Urinary bladder (tissue), 4 donors: Measurements from ENCODE around the gene IGSF23. TPM values are rescaled to one million over a fixed set of nuclear protein-coding genes. Genes with fewer than 3 reads are reported as not detected.
A peak's percentile ranks its signal among the peaks of the same experiment; 100 is the strongest.

ENCODE experiments used
- DNase-seq: peaks from one replicate; pipeline ENCODE4 v3.0.0-alpha.2; 2015; ENCODE audit errors: extremely low spot score
- H3K27ac ChIP-seq: one replicate; pipeline ENCODE4 v1.5.1; 2013; ENCODE audit warnings: low read depth, mild to moderate bottlenecking, moderate library complexity
- H3K36me3 ChIP-seq: one replicate; pipeline ENCODE4 v1.6.1; 2013; ENCODE audit warnings: mild to moderate bottlenecking, moderate library complexity; ENCODE audit not compliant: insufficient read depth
- H3K4me1 ChIP-seq: one replicate; pipeline ENCODE4 v1.6.1; 2013; ENCODE audit warnings: mild to moderate bottlenecking, moderate library complexity; ENCODE audit not compliant: insufficient read depth
- H3K4me3 ChIP-seq: one replicate; pipeline ENCODE4 v1.5.1; 2013; ENCODE audit warnings: low read depth, low read length
- WGBS: extraction: QIAGEN DNeasy Blood & Tissue Kit; methylation state at CpG from one replicate; pipeline ENCODE4 v1.1.7; 2013; 5-methylcytosine and 5-hydroxymethylcytosine counted together
- polyA plus RNA-seq: library from polyadenylated mRNA; stranded (reverse); fragments of 200-250 nt; gene quantifications from one replicate; pipeline ENCODE4 v1.2.3, GENCODE V29; 2013
- total RNA-seq: library from RNA; depleted of rRNA; stranded (reverse); fragments of >200 nt; gene quantifications from one replicate; pipeline ENCODE4 v1.2.3, GENCODE V29; 2014
- donor health status: healthy with polysubstance abuse.
- donor health status: healthy.

Gene IGSF23
- total RNA-seq (not detected), polyA plus RNA-seq (not detected)

GRCh38 chr19:44613295-44614178 is at the start of gene IGSF23:
TSS of gene IGSF23 (plus strand) at chr19:44613563. CDS start at chr19:44613646, 83 bp downstream.
- WGBS, result 90% methylated on average over 25 of the region's 25 CpGs
- DNase-seq, result no peak
- H3K4me3 ChIP-seq, result no peak within 1 kb of the TSS
- no peak within 1 kb of the TSS for H3K27ac ChIP-seq
- no peaks in the 10 kb centered on the region for H3K4me1 ChIP-seq
- H3K36me3 ChIP-seq, result no peaks in the 10 kb centered on the region

- Histone ChIP-seq H3K4me3 (no peak overlapping the region), H3K4me1 (no peaks in the 10 kb centered on the region), H3K27ac (no peak overlapping the region), H3K36me3 (no peaks in the 10 kb centered on the region)
- WGBS, result 43% methylated on average over 5 of the region's 5 CpGs
- DNase-seq, result no peak
These were observed 46.4 kb upstream of the IGSF23 start for GRCh38 chr19:44566984-44567383.

- H3K36me3 ChIP-seq, result no peaks in the 10 kb centered on the region
- H3K4me1 ChIP-seq, result no peaks in the 10 kb centered on the region
- WGBS, result 57% methylated on average over 2 of the region's 2 CpGs
- DNase-seq, result no peak
- no peak overlapping the region for H3K4me3 ChIP-seq
- H3K27ac ChIP-seq, result no peak overlapping the region
These were observed 45.6 kb upstream of the IGSF23 start for GRCh38 chr19:44567745-44568144.

- H3K4me3 ChIP-seq, result no peak overlapping the region
- WGBS, result 45% methylated on average over 3 of the region's 3 CpGs
- H3K27ac ChIP-seq, result no peak overlapping the region
- DNase-seq, result no peak
- no peaks in the 10 kb centered on the region for H3K4me1 ChIP-seq
- H3K36me3 ChIP-seq, result no peaks in the 10 kb centered on the region
These were observed 42.8 kb upstream of the IGSF23 start for GRCh38 chr19:44570603-44570983.

GRCh38 chr19:44570984-44571684 is 42.2 kb upstream of the IGSF23 start:
- no peaks in the 10 kb centered on the region for H3K4me1 ChIP-seq
- H3K4me3 ChIP-seq, result no peak overlapping the region
- no peak overlapping the region for H3K27ac ChIP-seq
- 53% methylated on average over 13 of the region's 13 CpGs for WGBS
- H3K36me3 ChIP-seq, result no peaks in the 10 kb centered on the region
- peak; percentile 36 for DNase-seq

GRCh38 chr19:44571830-44572580 is 41.4 kb upstream of the IGSF23 start:
- Histone ChIP-seq H3K27ac (no peak overlapping the region), H3K36me3 (no peaks in the 10 kb centered on the region), H3K4me1 (no peaks in the 10 kb centered on the region), H3K4me3 (no peak overlapping the region)
- WGBS, result 76% methylated on average over 5 of the region's 5 CpGs
- DNase-seq, result no peak

GRCh38 chr19:44572581-44572900 is 40.8 kb upstream of the IGSF23 start:
- Histone ChIP-seq H3K27ac (no peak overlapping the region), H3K36me3 (no peaks in the 10 kb centered on the region), H3K4me3 (no peak overlapping the region), H3K4me1 (no peaks in the 10 kb centered on the region)
- 40% methylated on average over 4 of the region's 4 CpGs for WGBS
- DNase-seq, result no peak

GRCh38 chr19:44573183-44573582 is 40.2 kb upstream of the IGSF23 start:
- no peaks in the 10 kb centered on the region for H3K4me1 ChIP-seq
- 86% methylated on average over 4 of the region's 4 CpGs for WGBS
- H3K27ac ChIP-seq, result no peak overlapping the region
- H3K36me3 ChIP-seq, result no peaks in the 10 kb centered on the region
- DNase-seq, result no peak
- H3K4me3 ChIP-seq, result no peak overlapping the region

- no peak overlapping the region for H3K27ac ChIP-seq
- H3K4me3 ChIP-seq, result no peak overlapping the region
- peak; percentile 13 for DNase-seq
- WGBS, result 29% methylated on average over 4 of the region's 4 CpGs
- H3K36me3 ChIP-seq, result no peaks in the 10 kb centered on the region
- no peaks in the 10 kb centered on the region for H3K4me1 ChIP-seq
These were observed 39.7 kb upstream of the IGSF23 start for GRCh38 chr19:44573627-44574026.

GRCh38 chr19:44574186-44574950 is 39.0 kb upstream of the IGSF23 start:
- no peak overlapping the region for H3K4me3 ChIP-seq
- WGBS, result 78% methylated on average over 8 of the region's 8 CpGs
- H3K27ac ChIP-seq, result no peak overlapping the region
- DNase-seq, result no peak
- H3K36me3 ChIP-seq, result no peaks in the 10 kb centered on the region
- H3K4me1 ChIP-seq, result no peaks in the 10 kb centered on the region

- no peak for DNase-seq
- no peaks in the 10 kb centered on the region for H3K36me3 ChIP-seq
- no peaks in the 10 kb centered on the region for H3K4me1 ChIP-seq
- no peak overlapping the region for H3K27ac ChIP-seq
- WGBS, result 83% methylated on average over 11 of the region's 11 CpGs
- no peak overlapping the region for H3K4me3 ChIP-seq
These were observed 38.2 kb upstream of the IGSF23 start for GRCh38 chr19:44575116-44575700.

GRCh38 chr19:44576843-44577565 is 36.4 kb upstream of the IGSF23 start:
- no peak overlapping the region for H3K27ac ChIP-seq
- DNase-seq, result no peak
- H3K4me3 ChIP-seq, result no peak overlapping the region
- H3K36me3 ChIP-seq, result no peaks in the 10 kb centered on the region
- WGBS, result 71% methylated on average over 8 of the region's 8 CpGs
- no peaks in the 10 kb centered on the region for H3K4me1 ChIP-seq
